ENCODE measurements around the gene IL17B.

- no peak for TF ChIP-seq EP300 (IDR thresholded peaks at IDR 0.05)
- TF ChIP-seq, protein P1, sequence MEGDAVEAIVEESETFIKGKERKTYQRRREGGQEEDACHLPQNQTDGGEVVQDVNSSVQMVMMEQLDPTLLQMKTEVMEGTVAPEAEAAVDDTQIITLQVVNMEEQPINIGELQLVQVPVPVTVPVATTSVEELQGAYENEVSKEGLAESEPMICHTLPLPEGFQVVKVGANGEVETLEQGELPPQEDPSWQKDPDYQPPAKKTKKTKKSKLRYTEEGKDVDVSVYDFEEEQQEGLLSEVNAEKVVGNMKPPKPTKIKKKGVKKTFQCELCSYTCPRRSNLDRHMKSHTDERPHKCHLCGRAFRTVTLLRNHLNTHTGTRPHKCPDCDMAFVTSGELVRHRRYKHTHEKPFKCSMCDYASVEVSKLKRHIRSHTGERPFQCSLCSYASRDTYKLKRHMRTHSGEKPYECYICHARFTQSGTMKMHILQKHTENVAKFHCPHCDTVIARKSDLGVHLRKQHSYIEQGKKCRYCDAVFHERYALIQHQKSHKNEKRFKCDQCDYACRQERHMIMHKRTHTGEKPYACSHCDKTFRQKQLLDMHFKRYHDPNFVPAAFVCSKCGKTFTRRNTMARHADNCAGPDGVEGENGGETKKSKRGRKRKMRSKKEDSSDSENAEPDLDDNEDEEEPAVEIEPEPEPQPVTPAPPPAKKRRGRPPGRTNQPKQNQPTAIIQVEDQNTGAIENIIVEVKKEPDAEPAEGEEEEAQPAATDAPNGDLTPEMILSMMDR (IDR thresholded peaks at IDR 0.05): no peak
These were observed 13.6 kb upstream of the IL17B start for GRCh38 chr5:149392718-149393117.
